GM18499 (cell line): ENCODE data around the gene STARD4.

Experiments used
- ATAC-seq: cut with Tn5 transposase; IDR thresholded peaks from one replicate; pipeline ENCODE4 v1.9.1; 2021; ENCODE audit warnings: moderate number of reproducible peaks; ENCODE audit not compliant: insufficient read depth, unreplicated experiment

STARD4 gene, protein sequence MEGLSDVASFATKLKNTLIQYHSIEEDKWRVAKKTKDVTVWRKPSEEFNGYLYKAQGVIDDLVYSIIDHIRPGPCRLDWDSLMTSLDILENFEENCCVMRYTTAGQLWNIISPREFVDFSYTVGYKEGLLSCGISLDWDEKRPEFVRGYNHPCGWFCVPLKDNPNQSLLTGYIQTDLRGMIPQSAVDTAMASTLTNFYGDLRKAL

DNA sequence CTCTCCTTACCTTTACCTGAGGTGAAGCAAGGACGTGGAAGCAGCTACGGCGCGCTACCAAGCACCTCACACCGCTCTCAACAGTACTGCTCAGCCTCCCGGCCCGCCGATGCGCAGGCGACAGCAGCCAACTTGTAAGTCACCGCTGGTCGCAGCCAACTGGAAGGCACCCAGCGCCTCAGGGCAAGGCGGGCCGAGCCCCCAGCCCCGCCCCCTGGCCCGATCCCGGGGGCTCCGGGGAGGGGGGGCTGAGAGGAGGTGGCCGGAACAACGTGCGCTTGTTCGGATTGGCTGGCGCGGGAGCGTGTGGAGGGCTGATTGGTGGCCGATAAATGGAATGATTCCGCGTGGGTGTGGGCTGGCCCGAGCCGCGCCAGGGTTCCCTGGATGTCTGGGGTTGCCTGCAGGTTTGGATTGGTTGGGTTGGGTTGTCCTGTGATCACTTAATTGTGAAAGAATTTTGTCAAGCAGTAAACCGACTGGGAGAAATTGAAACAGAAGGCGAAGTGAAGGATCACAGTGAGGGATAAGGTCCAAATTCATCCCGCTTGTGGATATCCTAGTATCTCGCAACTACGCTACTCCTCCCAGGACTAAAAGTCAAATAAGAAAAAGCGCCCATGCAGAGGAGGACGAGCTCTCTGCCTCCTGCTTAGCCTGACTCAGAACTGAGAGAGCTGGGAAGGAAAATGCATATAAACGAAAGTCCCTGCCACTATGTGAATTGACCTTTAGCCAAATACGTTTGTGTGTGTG lies at the start of gene STARD4:
STARD4 (minus strand) TSS at position 161 of the 756 bp plus-strand sequence. CDS start 5,102 bp downstream, outside the sequence.
- peak; percentile 85 for ATAC-seq

DNA sequence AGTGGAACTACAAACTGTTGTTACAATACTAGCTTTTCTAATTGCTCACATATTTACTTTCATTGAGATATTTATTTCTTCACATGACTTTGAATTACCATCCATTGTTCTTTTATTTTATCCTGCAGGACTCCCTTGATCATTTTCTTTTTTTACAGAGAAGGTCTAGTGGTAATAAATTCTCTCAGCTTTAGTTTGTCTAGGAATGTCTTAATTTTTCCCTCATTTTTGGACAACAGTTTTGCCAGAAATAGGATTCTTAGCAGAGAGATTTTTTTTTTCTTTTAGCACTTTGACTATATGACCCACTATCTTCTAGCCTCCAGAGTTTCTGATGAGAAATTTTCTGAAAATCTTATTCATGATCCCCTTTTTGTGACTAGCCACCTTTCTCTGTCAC lies 47.3 kb upstream of the STARD4 start:
- no peak for ATAC-seq

DNA sequence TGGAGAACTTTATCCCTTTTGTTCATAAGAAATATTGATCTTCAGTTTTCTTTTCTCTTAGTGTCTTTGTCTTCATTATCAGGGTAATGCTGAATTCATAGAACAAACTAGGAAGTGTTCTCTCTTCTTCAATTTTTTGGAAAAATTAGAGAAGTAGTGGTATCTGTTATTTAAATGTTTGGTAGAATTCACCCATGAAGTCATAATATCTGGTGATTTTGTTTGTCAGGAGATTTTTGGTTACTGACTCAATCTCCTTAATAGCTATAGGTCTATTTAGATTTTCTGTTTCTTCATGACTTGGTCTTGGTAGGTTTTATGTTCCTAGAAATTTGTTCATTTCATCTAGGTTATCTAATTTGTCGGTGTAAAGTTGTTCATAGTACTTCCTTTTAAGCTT lies 45.4 kb upstream of the STARD4 start:
- ATAC-seq, result no peak

DNA sequence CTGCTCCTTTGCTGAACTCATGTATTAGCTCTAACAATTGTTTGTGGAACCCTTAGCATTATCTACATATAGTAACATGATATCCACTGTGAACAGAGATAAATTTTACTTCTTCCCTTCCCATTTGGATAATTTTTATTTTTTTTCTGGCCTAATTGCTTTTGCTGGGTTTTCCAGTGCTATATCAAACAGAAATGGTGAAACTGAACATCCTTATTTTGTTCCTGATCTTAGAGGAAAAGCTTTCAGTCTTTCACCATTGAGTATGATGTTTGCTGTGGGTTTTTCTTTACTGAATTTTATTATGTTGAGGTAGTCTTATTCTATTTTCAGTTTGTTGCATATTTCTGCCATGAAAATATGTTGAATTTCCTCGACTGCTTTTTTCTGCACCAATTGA lies 44.8 kb upstream of the STARD4 start:
- ATAC-seq, result no peak

DNA sequence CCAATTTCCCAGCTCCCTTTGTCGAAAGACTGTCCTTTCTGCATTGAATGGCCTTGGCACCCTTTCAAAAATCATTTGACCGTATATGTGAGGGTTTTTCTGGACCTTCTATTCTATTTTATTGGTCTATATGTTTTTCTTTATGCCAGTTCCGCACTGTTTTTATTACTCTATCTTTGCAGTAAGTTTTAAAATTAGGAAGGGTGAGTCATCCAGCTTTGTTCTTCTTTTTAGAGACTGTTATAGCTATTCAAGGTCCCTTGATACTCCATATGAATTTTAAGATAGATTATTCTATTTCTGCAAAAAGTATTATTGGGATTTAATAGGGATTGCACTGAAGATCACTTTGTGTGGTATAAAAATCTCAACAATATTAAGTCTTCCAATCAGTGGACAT lies 44.2 kb upstream of the STARD4 start:
- no peak for ATAC-seq

DNA sequence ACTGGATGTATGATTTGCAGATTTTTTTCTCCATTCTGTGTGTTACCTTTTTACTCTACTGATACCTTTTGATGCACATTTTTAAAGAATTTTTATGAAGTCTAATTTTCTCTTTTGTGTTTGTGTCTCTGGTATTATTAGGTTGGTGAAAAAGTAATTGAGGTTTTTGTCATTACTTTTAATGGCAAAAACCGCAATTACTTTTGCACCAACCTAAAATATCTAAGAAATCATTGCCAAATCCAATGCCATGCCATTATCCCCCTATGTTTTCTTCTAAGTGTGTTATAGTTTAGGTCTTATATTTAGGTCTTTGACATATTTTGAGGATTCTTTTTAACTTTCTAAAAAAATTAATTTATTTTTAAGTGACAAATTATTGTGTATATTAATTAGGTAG lies 43.4 kb upstream of the STARD4 start:
- ATAC-seq, result no peak

DNA sequence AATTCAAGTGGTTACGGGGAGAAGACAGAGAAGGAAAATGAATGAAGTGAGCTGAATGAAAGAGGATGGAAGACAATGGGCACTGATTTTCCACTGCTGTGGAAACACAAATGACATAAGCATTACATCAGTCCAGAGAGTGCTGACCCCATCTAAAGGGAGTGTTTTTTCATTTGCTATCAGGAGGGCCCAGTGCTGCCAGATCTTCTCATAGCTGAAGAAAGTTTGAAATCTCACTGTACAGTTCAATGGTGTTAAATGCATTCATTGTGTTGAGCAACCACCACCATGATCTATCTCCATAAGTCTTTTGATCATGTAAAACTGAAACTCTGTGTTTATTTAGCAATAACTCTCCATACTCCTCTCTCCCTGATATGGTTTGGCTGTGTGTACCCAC lies 41.5 kb upstream of the STARD4 start:
- ATAC-seq, result no peak

DNA sequence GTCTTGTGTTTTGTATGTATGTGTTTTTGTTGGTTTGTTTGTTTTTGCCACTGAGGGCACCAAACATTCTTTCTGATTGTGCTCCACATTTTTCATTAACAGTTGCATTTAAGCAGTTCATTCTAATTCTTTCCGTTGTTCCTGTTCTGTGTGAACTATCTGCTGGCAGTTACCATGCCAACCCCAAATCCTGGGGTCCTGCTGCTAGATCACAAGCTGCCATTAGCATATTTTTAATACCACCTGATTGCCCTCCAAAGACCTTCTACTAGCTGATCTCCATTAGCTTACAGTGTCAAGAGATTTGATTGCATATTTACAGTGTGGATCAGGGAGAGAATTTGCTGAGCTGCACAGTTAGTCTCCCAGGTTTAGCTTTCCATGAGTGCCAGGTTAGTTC lies 40.6 kb upstream of the STARD4 start:
- ATAC-seq, result no peak

DNA sequence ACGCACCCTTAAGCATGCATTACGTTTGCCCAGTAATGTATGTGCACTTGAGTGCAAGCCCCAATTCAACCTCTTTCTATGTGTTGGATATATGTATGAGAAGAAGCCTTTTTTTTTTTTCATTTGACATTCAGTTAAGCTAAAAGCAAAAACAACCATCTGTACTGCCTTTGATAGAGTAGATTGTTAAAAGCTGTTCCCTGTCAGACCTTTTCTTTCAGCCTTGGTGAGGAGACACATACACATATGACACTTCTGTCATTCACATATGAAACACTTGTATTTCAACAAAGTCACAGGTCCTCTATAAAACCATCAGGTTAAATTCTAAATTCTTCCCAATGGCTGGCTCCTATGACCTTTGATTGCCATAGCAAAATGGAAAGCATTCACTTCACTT lies 40.2 kb upstream of the STARD4 start:
- ATAC-seq, result no peak

DNA sequence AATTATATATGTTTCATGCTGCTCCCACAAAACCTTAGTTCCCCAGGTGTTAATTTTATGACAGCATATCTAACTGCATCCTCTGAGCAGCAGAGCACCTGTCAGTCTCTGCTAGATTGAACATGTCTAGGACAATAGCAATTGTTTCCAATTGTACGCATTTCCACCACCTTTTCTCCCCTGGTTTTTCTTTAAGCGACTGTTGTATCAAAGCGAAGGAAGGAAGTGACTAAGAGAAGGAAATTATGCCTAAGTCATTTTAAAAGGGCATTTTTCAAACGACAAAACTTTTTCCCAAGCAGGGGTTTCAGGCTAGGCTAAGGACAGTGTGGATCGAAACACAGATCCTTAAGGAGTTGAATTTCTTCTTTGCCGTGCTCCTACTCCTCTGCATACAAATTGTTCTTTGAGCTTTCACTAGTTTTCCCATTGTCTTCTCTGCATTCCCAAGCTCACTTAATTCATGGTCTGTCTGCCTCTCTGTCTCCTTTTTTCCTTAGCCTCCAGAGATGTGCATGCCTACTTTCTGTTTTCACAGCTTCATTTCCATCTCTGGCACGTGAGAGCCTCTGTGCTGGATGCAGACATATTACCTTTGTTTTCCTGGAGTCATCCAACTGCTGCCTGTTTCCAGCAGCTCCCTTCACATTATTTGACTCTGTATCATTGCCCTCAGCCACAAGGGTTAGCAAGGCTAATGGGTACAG lies 39.4 kb upstream of the STARD4 start:
- ATAC-seq, result no peak

DNA sequence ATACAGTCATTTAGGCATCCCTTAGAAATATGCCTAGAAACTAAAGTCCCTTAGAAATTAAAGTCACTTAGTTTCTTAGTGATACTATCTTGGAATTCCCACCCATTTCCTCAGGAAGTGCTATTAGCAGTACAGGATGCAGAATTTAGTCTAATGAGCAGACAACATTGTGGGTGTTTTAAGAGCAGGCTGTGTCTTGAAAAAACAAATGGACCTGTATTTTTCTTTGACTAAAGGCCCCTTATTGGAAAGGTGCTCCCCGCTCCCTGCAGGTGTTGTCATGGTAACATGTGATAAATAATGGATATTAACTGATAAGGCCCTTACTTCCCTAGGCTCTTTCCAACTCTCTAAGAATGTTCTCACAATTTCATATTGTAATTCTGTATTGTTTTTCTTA lies 38.8 kb upstream of the STARD4 start:
- no peak for ATAC-seq

DNA sequence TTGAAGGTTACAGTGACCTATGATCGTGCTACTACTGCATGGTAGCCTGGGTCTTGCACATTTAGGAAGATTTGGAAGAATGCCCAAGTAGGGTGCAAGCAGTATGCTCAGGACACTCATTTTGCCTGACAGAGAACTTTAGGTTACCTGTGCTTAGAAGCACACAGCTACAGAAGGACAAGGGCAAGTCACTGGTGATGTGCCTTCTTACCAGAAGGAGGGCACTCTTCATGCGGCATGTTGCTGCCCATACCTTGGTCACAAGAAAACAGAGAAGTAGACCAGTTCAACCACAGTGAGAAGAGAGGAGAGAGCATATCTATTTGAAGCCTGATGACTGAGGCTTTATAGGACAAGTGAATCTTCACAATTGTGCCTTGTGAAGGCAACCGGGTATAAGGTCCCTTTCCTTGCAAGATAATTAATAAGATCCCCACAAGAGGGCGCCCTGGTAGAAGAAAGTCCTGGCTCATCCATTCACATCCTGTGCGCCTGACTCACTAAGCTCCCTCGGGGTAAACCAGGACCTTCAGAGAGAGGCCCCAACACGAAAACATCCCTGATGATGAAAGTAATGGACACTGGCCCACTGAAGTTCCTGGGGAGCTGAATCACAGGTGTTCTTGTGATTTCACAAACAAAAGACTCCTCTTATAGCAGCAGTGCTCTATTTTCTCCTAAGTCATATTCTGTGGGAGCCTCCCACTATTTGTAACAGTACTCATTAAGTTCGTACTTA lies 38.1 kb upstream of the STARD4 start:
- peak; percentile 64 for ATAC-seq

DNA sequence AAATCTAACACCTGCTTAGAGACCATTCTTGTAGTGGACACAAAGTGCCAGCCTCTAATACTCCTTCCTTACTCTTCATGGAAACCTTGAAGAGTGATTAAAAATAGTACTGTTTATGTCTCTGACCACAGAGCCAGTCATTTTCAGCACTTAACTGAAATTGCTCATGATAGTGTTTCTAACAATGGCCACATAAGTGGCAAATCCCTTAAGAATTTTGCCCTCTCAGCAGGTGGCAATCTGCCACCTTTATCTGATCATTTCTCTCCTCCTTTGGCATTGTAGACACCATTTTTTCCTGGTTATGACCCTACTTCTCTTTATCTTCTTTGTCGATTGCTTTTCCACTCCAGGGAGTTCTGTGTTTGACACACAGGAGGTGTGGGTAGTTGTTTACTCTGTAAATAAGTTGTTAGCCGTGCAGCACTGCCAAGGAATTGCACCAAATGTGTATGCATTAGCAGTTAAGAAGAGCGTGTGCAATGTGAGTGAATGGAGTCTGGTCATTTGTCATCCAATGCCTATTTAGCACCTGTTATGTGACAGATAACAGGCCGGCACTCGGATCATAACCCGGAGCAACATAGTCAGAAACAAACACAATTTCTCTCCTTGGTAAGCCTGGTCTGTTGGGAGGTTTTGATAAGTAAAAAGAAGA lies 36.8 kb upstream of the STARD4 start:
- no peak for ATAC-seq

DNA sequence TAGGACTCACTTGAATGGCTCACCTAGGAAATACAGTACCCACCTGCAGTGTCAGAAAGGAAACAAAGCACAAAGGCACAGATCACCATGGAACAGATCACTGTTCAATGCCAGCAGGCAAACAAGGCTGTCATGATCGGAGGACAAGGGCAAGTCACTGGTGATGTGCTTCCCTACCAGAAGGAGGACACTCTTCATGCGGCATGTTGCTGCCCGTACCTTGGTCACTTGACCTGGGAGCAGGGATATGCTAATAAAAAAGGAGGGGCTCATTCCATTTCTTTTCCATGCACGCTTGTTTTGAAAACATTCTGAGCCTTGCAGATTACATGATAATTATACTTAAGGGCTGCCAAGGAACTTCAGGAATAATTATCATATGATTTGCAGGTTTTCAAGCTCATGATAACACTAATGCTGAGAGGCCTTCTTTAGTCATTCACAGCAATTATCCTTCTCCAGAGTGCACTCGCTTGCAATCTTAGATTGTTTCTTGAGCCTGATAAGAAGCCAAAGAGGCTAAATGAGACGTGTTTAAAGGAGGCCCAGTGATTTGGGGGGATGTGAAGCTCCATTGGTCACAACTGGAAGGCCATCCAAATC lies 36.1 kb upstream of the STARD4 start:
- no peak for ATAC-seq

DNA sequence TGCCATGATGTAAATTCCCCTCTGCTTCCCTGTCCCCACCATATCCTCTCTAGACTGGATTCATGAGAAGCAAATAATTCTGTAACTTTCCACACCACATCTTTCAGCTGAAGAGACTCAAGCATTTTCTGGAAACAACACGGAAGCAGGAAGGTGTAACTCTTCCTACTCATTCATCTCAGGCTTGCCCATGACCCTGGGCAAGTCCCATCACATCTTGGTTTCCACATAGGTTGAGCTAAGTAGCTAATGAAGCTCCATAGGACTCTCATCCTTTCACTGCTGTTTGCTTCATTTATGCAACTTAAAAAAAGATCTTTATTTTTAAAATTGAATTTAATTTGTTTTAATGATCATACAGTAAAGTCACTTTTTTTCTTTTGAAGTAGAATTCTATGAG lies 32.7 kb upstream of the STARD4 start:
- ATAC-seq, result no peak

DNA sequence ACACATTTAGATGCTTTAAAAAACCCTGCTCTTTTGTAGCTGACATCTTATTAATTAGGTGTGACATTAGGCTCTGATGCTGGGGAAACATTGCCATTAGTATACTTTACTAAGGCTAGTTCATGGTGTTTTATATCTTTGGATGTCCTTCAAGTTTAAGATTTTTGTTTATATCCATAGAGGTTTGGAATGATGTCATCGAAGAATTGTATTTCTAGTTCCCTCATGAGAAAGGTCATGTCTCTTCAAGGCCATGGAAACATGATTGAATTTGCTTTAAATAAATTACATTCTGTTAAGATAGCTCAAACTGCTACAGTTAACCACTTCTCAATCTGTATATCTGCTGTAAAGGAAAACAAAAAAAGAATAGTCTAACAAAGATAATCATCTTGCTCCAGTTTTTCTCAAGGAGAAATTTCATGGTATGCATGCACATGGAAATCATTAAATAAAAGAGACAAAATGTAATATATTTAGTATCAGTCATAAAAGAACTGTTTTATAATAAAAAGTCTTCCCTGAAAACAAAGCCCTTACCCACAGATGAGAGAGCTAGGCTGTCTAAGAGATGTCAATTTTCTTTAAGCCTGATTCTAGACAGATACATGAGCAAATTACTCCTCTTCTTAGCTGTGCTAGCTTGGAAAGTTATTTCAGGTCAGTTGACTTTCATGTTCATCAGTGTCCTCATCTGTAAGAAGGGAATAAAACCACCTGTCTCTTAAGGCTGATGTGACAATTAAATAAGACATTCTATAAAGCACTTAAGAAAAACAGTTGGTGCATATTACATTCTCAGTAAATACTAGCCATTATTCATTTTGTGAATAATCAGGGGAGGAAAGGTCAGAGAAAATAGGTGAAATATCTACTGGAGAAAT lies 25.0 kb upstream of the STARD4 start:
- ATAC-seq, result no peak

DNA sequence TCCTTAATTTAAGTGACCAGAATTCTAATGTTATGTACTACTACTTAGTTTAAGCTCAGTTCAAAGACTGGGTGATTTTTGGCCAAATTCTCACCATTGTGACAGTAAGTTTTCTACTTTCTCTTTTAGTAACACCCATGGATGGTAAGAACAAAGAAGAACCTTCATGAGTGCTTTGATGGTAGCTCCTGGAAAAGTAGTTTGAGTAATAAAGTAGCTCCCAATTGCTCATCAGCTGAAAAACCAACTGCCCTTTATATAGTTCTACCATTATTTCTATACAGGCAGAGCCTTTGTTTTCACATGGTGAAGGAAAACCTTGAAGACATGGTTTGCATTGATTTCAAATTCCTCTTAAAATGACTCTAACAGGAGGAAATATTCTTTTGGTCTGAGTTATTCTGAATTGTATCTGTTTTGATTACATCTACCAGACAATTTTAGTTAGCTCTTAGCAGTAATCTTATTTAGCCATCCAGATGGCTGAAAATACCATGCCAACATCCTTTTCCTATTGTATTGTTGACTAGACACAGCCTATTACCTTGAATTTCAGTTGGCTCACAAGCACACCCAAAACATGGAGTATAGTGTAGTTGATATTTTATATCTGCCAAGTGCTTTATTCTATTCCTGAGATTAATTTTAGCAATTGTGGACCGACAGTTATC lies 23.7 kb upstream of the STARD4 start:
- ATAC-seq, result no peak

DNA sequence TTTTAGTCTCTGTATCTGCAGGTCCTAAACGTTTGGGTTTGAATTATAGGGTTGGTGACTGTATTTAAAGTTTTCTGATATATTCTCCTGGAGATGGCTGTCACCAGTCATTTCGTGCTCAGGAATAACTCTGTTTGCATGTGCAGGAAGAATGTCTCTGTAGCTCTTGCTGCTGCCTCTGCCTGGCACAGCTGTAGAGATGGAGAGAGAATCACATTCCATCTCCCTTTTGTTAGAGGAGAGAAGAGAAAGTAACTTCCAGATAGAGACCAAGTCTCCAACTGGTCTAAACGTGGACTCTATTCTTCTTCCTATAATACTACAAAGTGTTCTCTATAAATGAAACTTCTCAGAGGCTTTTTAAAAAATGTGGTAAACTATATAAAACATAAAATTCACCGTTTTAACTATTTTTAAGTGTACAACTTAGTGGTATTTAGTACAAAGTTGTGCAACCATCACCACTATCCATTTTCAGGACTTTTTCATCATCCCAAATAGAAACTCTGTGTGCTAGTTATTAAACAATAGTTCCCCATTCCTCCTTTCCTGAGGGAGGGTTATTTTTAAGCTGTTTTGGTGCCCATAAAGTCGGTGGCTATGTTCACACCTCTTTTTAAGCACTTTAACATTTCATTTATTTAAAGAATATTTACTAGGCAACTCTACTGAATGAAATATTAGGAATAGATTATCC lies 20.7 kb upstream of the STARD4 start:
- no peak for ATAC-seq
